Ectodermal cell (in vitro differentiated cells): ENCODE results near the gene PKLR. TPM values are rescaled to one million over a fixed set of nuclear protein-coding genes. Genes with fewer than 3 reads are reported as not detected.
"Not testable (repeated sequence)": the region's sequence is repeated elsewhere in the genome, so short reads cannot be mapped to it uniquely, and the experiment has no call there.

ENCODE experiments used
- H3K27ac ChIP-seq: 2 replicates; pipeline ENCODE4 v1.7.0; 2013; ENCODE audit warnings: mild to moderate bottlenecking, low read depth, low read length; ENCODE audit not compliant: insufficient read depth, poor library complexity, severe bottlenecking
- H3K27me3 ChIP-seq: 2 replicates; pipeline ENCODE4 v1.7.0; 2013; ENCODE audit warnings: mild to moderate bottlenecking, low read length; ENCODE audit not compliant: insufficient read depth, control insufficient read depth, poor library complexity, severe bottlenecking
- H3K36me3 ChIP-seq: one replicate; pipeline ENCODE4 v1.7.0; 2013; ENCODE audit warnings: low read length; ENCODE audit not compliant: control insufficient read depth, insufficient read depth
- H3K4me1 ChIP-seq: one replicate; pipeline ENCODE4 v1.7.0; 2013; ENCODE audit warnings: low read length; ENCODE audit not compliant: control insufficient read depth, insufficient read depth
- H3K4me3 ChIP-seq: 2 replicates; pipeline ENCODE4 v1.7.0; 2013; ENCODE audit warnings: low read depth, low read length, control low read depth; ENCODE audit not compliant: insufficient read depth
- H3K9me3 ChIP-seq: 2 replicates; pipeline ENCODE4 v1.7.0; 2013; ENCODE audit warnings: mild to moderate bottlenecking, low read length, moderate library complexity; ENCODE audit not compliant: control insufficient read depth
- WGBS, 2 experiments: methylation state at CpG; one replicate each; pipeline ENCODE4 v1.1.7; 2013; ENCODE audit warnings: missing lambda C conversion rate in 2 of 2; 5-methylcytosine and 5-hydroxymethylcytosine counted together
- polyA plus RNA-seq, 4 experiments: library from polyadenylated mRNA; stranded (reverse); fragments of 50-300 nt; gene quantifications; one replicate each; pipeline ENCODE4 v1.2.3, GENCODE V29; 2013

The PKLR gene
- 0.59 TPM for polyA plus RNA-seq (2013, experiment 1 of 4)
- 0.41 TPM for polyA plus RNA-seq (2013, experiment 2 of 4)
- 0.48 TPM for polyA plus RNA-seq (2013, experiment 3 of 4)
- 0.36 TPM for polyA plus RNA-seq (2013, experiment 4 of 4)

DNA sequence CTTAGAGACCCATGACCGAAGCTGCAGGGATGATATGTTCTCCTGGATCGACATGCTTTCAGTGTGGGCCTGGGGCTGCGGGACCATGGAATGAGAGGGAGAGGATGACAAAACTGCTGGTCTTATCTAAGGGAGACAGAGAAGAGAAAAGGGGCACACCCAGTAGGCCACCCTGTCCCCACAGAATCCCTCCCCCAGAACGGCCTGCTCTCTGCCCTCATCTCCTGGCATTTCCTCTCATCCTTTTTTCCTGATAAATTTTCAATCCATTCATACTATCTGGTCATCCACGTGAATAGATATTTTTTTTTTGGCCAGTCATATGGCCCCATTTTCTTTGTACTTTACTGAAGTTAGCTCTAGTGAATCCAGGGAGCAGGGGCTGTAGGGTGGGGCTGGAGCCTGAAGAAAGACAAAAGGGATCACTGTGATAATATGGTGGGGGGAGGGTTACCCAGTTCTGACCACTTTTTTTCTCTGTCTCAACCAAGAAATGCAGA lies at the start of gene PKLR:
TSS of gene PKLR (minus strand) at position 97 of the 500 bp plus-strand sequence. CDS start at position 54, 43 bp downstream.
- no peaks in the 10 kb centered on the region for H3K4me1 ChIP-seq
- 91 to 92% methylated on average over 5 of the region's 5 CpGs for WGBS, 2 experiments

DNA sequence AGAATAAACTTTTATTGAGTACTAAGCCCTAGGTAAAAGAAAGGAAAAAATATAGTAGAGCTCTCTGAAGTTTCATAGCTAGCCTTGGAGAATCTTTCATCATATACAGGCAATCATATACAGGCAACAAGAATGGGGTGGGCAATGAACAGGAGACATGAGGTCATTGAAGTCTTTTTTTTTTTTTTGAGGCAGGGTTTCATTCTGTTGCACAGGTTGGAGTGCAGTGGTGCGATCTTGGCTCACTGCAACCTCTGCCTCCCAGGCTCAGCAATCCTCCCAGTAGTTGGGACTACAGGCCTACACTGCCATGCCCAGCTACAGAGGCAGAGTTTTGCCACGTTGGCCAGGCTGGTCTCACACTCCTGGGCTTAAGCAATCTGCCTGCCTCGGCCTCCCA lies 41.6 kb upstream of the PKLR start:
- no peak overlapping the region for H3K27ac ChIP-seq
- 94% methylated on average over 3 of the region's 3 CpGs for WGBS, 2 experiments
- peaks cover 63% of the 10 kb centered on the region for H3K36me3 ChIP-seq
- H3K4me3 ChIP-seq = no peak overlapping the region
- H3K4me1 ChIP-seq = no peaks in the 10 kb centered on the region
- H3K9me3 ChIP-seq = no peaks in the 10 kb centered on the region
- no peaks in the 10 kb centered on the region for H3K27me3 ChIP-seq

More for the DNA sequence above, at the start of gene PKLR:
- H3K9me3 ChIP-seq = no peaks in the 10 kb centered on the region
- no peaks in the 10 kb centered on the region for H3K36me3 ChIP-seq
- no peak within 1 kb of the TSS for H3K4me3 ChIP-seq
- peaks cover 9% of the 10 kb centered on the region for H3K27me3 ChIP-seq
- H3K27ac ChIP-seq = no peak within 1 kb of the TSS

DNA sequence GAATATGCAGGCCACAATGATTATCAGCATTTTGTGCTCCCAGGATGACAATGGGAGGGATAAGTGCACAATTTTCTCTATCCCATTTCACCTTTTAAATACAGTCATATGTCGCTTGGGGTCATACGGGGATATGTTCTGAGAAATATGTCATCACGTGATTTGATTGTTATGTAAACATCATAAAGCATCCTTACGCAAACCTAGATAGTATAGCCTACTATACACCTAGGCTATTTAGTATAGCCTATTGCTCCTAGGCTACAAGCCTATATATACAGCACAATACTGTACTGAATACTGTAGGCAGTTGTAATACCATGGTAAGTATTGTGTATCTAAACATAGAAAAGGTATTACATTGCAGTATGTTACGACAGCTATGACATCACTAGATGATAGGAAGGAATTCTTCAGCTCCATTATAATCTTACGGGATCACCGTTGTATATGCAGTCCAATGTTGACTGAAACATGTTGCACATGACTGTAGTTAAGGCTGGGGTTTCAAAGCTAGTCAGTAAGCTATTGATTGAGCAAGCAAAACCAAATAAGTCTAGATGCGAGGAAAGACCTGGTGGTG lies 38.4 kb upstream of the PKLR start:
- WGBS, 2 experiments = 95 to 96% methylated on average over 6 to 8 of the region's 8 CpGs
- no peaks in the 10 kb centered on the region for H3K27me3 ChIP-seq
- no peaks in the 10 kb centered on the region for H3K9me3 ChIP-seq
- H3K27ac ChIP-seq = no peak overlapping the region
- no peak overlapping the region for H3K4me3 ChIP-seq
- no peaks in the 10 kb centered on the region for H3K4me1 ChIP-seq
- peaks cover 59% of the 10 kb centered on the region for H3K36me3 ChIP-seq

- Histone ChIP-seq H3K9me3 (no peaks in the 10 kb centered on the region), H3K4me3 (no peak overlapping the region), H3K36me3 (peaks cover 42% of the 10 kb centered on the region), H3K27me3 (no peaks in the 10 kb centered on the region), H3K4me1 (no peaks in the 10 kb centered on the region), H3K27ac (no peak overlapping the region)
- WGBS, 2 experiments = 97 to 99% methylated on average over 1 of the region's 1 CpG
Observed at GRCh38 chr1:155334962-155335361, 33.7 kb upstream of the PKLR start.

DNA sequence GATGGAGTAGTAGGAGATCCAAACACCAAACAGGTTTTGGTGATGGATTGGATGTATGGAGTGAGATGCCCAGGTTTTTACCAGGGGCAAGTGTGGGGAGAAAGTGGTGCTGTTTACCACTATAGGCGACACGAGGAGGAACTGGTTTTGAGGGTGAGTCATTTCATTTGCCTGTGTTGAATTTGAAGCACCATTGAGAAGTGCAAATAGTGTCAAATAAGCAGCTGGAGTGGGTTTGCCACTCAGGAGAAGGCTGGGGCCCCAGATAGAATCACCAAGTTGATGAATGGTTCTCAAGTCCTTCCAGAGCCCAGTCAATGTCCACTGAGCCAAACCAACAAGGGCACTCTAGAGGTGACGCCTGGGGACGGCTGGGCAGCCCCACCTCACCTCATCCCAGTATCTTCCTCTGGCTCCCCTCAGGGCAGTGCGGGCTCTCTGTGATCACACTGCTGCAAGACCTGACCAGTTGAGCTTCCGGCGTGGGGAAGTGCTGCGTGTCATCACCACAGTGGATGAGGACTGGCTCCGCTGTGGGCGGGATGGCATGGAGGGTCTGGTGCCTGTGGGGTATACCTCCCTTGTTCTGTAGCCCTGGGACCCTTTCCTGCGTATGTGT lies 28.9 kb upstream of the PKLR start:
- no peaks in the 10 kb centered on the region for H3K27me3 ChIP-seq
- no peak overlapping the region for H3K27ac ChIP-seq
- no peaks in the 10 kb centered on the region for H3K9me3 ChIP-seq
- no peak overlapping the region for H3K4me3 ChIP-seq
- H3K36me3 ChIP-seq = peaks cover 18% of the 10 kb centered on the region
- WGBS, 2 experiments = 94 to 96% methylated on average over 11 of the region's 11 CpGs
- H3K4me1 ChIP-seq = peaks cover 7% of the 10 kb centered on the region

- not testable (repeated sequence) for H3K4me3 ChIP-seq, H3K27ac ChIP-seq, H3K9me3 ChIP-seq, H3K27me3 ChIP-seq, H3K4me1 ChIP-seq
- peaks cover 18% of the 10 kb centered on the region for H3K36me3 ChIP-seq
- WGBS, 2 experiments = 93 to 95% methylated on average over 6 to 7 of the region's 7 CpGs
Observed at GRCh38 chr1:155328856-155329255, 27.6 kb upstream of the PKLR start.

DNA sequence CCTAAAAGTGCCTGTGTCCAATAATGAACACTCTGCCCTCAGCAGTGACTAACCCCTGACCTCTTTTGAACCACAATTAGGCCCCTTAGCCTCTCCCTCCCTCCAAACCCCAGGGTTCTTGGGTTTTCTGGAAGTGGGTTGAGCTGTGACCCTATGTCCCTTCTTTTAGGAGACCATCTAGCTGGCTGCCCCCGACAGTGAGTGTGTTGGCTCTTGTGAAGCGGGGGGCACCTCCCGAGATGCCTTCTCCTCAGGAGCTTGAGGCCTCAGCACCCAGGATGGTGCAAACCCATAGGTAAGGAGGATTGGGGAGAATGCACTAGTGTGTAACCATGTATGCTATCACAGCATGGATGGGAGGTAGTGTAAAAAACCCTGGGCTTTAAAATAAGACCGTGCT lies 26.7 kb upstream of the PKLR start:
- 95% methylated on average over 4 of the region's 4 CpGs for WGBS, 2 experiments
- no peak overlapping the region for H3K27ac ChIP-seq
- H3K4me3 ChIP-seq = no peak overlapping the region
- no peaks in the 10 kb centered on the region for H3K27me3 ChIP-seq
- no peaks in the 10 kb centered on the region for H3K9me3 ChIP-seq
- peaks cover 18% of the 10 kb centered on the region for H3K36me3 ChIP-seq
- peaks cover 8% of the 10 kb centered on the region for H3K4me1 ChIP-seq

DNA sequence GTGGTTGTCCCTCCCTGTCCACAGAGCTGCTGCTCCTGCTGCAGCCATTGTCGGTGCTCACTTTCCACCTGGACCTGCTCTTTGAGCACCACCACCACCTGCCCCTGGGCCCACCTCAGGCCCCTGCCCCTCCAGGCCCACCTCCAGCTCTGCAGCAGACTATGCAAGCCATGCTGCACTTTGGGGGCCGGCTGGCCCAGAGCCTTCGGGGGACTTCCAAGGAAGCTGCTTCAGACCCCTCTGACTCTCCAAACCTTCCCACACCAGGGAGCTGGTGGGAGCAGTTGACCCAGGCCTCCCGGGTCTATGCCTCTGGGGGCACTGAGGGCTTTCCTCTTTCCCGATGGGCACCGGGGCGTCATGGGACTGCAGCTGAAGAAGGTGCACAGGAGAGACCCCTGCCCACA lies 25.4 kb upstream of the PKLR start:
- Histone ChIP-seq H3K9me3 (no peaks in the 10 kb centered on the region), H3K4me3 (no peak overlapping the region), H3K27ac (no peak overlapping the region), H3K36me3 (peaks cover 18% of the 10 kb centered on the region), H3K4me1 (peaks cover 17% of the 10 kb centered on the region), H3K27me3 (peaks cover 3% of the 10 kb centered on the region)
- WGBS, 2 experiments = 95 to 96% methylated on average over 7 of the region's 7 CpGs

- H3K27me3 ChIP-seq = peaks cover 7% of the 10 kb centered on the region
- no peak overlapping the region for H3K4me3 ChIP-seq
- no peaks in the 10 kb centered on the region for H3K9me3 ChIP-seq
- H3K4me1 ChIP-seq = peaks cover 23% of the 10 kb centered on the region
- no peak overlapping the region for H3K27ac ChIP-seq
- peaks cover 16% of the 10 kb centered on the region for H3K36me3 ChIP-seq
- 90 to 94% methylated on average over 5 to 6 of the region's 6 CpGs for WGBS, 2 experiments
Observed at GRCh38 chr1:155326020-155326526, 24.8 kb upstream of the PKLR start.

- no peak overlapping the region for H3K27ac ChIP-seq
- peak overlapping the region; percentile 76 for H3K4me3 ChIP-seq
- 67 to 69% methylated on average over 6 of the region's 6 CpGs for WGBS, 2 experiments
- H3K9me3 ChIP-seq = no peaks in the 10 kb centered on the region
- H3K36me3 ChIP-seq = peaks cover 11% of the 10 kb centered on the region
- peaks cover 7% of the 10 kb centered on the region for H3K27me3 ChIP-seq
- H3K4me1 ChIP-seq = peaks cover 23% of the 10 kb centered on the region
Observed at GRCh38 chr1:155325603-155325893, 24.3 kb upstream of the PKLR start.
